SJSA1 (cell line): Measurements from ENCODE around the gene DNAAF5. TPM values are rescaled to one million over a fixed set of nuclear protein-coding genes. Genes with fewer than 3 reads are reported as not detected.
"Not testable (repeated sequence)": the region's sequence is repeated elsewhere in the genome, so short reads cannot be mapped to it uniquely, and the experiment has no call there.

Experiments used
- DNase-seq, 2 experiments: peaks; one replicate each; pipeline ENCODE4 v3.0.0-alpha.2; 2015 to 2020; ENCODE audit warnings: low spot score in 2 of 2, low read depth in 1 of 2
- H3K27ac ChIP-seq: fragments of 250-450 bp; sonication (Bioruptor Pico); 2 replicates; pipeline ENCODE4 v1.5.1; 2020; ENCODE audit warnings: mild to moderate bottlenecking, moderate library complexity
- H3K27me3 ChIP-seq: fragments of 250-450 bp; sonication (Bioruptor Pico); replicated peaks from 2 replicates; pipeline ENCODE4 v1.5.1; 2020; ENCODE audit warnings: mild to moderate bottlenecking, moderate library complexity
- H3K36me3 ChIP-seq: fragments of 250-450 bp; sonication (Bioruptor Pico); 2 replicates; pipeline ENCODE4 v1.5.1; 2020; ENCODE audit warnings: mild to moderate bottlenecking
- H3K4me1 ChIP-seq: fragments of 250-450 bp; sonication (Bioruptor Pico); replicated peaks from 2 replicates; pipeline ENCODE4 v1.6.1; 2021; ENCODE audit warnings: mild to moderate bottlenecking
- H3K4me3 ChIP-seq: fragments of 250-450 bp; sonication (Bioruptor Pico); 2 replicates; pipeline ENCODE4 v1.5.1; 2020; ENCODE audit warnings: mild to moderate bottlenecking
- H3K9me3 ChIP-seq: fragments of 250-450 bp; sonication (Bioruptor Pico); replicated peaks from 2 replicates; pipeline ENCODE4 v1.5.1; 2020; ENCODE audit warnings: mild to moderate bottlenecking
- total RNA-seq: library from RNA; depleted of rRNA; stranded (reverse); fragments of >200 nt; shearing (Covaris generic); gene quantifications from 2 replicates; pipeline ENCODE4 v1.2.3, GENCODE V29; 2014

The DNAAF5 gene
- total RNA-seq, 1 experiment from 2014 or later: 26.5 TPM

GRCh38 chr7:741850-742249 lies 15.4 kb downstream of the DNAAF5 start:
- Histone ChIP-seq H3K4me3 (no peak overlapping the region), H3K9me3 (no peaks in the 10 kb centered on the region; the same call in 1 of the 2 replicates), H3K27me3 (no peaks in the 10 kb centered on the region), H3K27ac (no peak overlapping the region), H3K4me1 (no peaks in the 10 kb centered on the region), H3K36me3 (peaks cover 17% of the 10 kb centered on the region)
- no peak for DNase-seq

- peaks cover 17% of the 10 kb centered on the region for H3K36me3 ChIP-seq
- no peaks in the 10 kb centered on the region; the same call in 1 of the 2 replicates for H3K9me3 ChIP-seq
- no peak overlapping the region for H3K4me3 ChIP-seq
- no peak for DNase-seq
- no peaks in the 10 kb centered on the region for H3K4me1 ChIP-seq
- H3K27ac ChIP-seq: no peak overlapping the region
- H3K27me3 ChIP-seq: no peaks in the 10 kb centered on the region
Observed at GRCh38 chr7:742791-743190, 16.3 kb downstream of the DNAAF5 start.

- H3K27me3 ChIP-seq: not testable (repeated sequence)
Observed at GRCh38 chr7:743341-744127, 17.0 kb downstream of the DNAAF5 start.

GRCh38 chr7:744128-744520 lies 17.6 kb downstream of the DNAAF5 start:
- peaks cover 17% of the 10 kb centered on the region for H3K36me3 ChIP-seq

More at GRCh38 chr7:743341-744127, 17.0 kb downstream of the DNAAF5 start:
- not testable (repeated sequence) for DNase-seq, H3K27ac ChIP-seq, H3K4me3 ChIP-seq, H3K4me1 ChIP-seq, H3K9me3 ChIP-seq
- peaks cover 17% of the 10 kb centered on the region for H3K36me3 ChIP-seq

GRCh38 chr7:744854-745430 lies 18.4 kb downstream of the DNAAF5 start:
- no peaks in the 10 kb centered on the region for H3K9me3 ChIP-seq
- H3K4me1 ChIP-seq: no peaks in the 10 kb centered on the region
- no peaks in the 10 kb centered on the region for H3K27me3 ChIP-seq
- no peak overlapping the region for H3K4me3 ChIP-seq
- H3K27ac ChIP-seq: no peak overlapping the region
- DNase-seq: no peak
- peaks cover 17% of the 10 kb centered on the region for H3K36me3 ChIP-seq

More at GRCh38 chr7:744128-744520, 17.6 kb downstream of the DNAAF5 start:
- not testable (repeated sequence) for H3K4me1 ChIP-seq, DNase-seq, H3K4me3 ChIP-seq, H3K27me3 ChIP-seq, H3K9me3 ChIP-seq, H3K27ac ChIP-seq

- DNase-seq: no peak
- Histone ChIP-seq H3K4me3 (no peak overlapping the region), H3K4me1 (no peaks in the 10 kb centered on the region), H3K27ac (no peak overlapping the region), H3K36me3 (peaks cover 11% of the 10 kb centered on the region), H3K27me3 (no peaks in the 10 kb centered on the region), H3K9me3 (no peaks in the 10 kb centered on the region)
Observed at GRCh38 chr7:745431-746154, 19.1 kb downstream of the DNAAF5 start.

GRCh38 chr7:746155-747061 lies 19.9 kb downstream of the DNAAF5 start:
- peaks cover 11% of the 10 kb centered on the region for H3K36me3 ChIP-seq
- no peak overlapping the region for H3K4me3 ChIP-seq
- H3K4me1 ChIP-seq: no peaks in the 10 kb centered on the region
- no peaks in the 10 kb centered on the region for H3K9me3 ChIP-seq
- no peaks in the 10 kb centered on the region for H3K27me3 ChIP-seq
- no peak overlapping the region for H3K27ac ChIP-seq
- DNase-seq: no peak

GRCh38 chr7:747186-747585 lies 20.7 kb downstream of the DNAAF5 start:
- DNase-seq: no peak
- Histone ChIP-seq H3K4me3 (no peak overlapping the region), H3K4me1 (no peaks in the 10 kb centered on the region), H3K9me3 (no peaks in the 10 kb centered on the region), H3K36me3 (peaks cover 11% of the 10 kb centered on the region), H3K27me3 (no peaks in the 10 kb centered on the region), H3K27ac (no peak overlapping the region)

- no peak overlapping the region for H3K4me3 ChIP-seq
Observed at GRCh38 chr7:748446-748845, 21.9 kb downstream of the DNAAF5 start.

GRCh38 chr7:749140-749551 lies 22.6 kb downstream of the DNAAF5 start:
- Histone ChIP-seq H3K4me3 (no peak overlapping the region), H3K36me3 (peaks cover 15% of the 10 kb centered on the region), H3K27ac (no peak overlapping the region), H3K4me1 (no peaks in the 10 kb centered on the region), H3K27me3 (no peaks in the 10 kb centered on the region), H3K9me3 (no peaks in the 10 kb centered on the region)
- no peak for DNase-seq

More at GRCh38 chr7:748446-748845, 21.9 kb downstream of the DNAAF5 start:
- Histone ChIP-seq H3K4me1 (no peaks in the 10 kb centered on the region), H3K27ac (no peak overlapping the region), H3K9me3 (no peaks in the 10 kb centered on the region), H3K36me3 (peaks cover 13% of the 10 kb centered on the region), H3K27me3 (no peaks in the 10 kb centered on the region)
- DNase-seq: no peak

GRCh38 chr7:750111-750905 lies 23.8 kb downstream of the DNAAF5 start:
- Histone ChIP-seq H3K4me3 (no peak overlapping the region), H3K27me3 (no peaks in the 10 kb centered on the region), H3K36me3 (peaks cover 16% of the 10 kb centered on the region), H3K27ac (no peak overlapping the region), H3K4me1 (no peaks in the 10 kb centered on the region), H3K9me3 (no peaks in the 10 kb centered on the region)
- DNase-seq: no peak

- Histone ChIP-seq H3K36me3 (peaks cover 17% of the 10 kb centered on the region), H3K27ac (no peak overlapping the region), H3K4me1 (no peaks in the 10 kb centered on the region), H3K27me3 (no peaks in the 10 kb centered on the region), H3K4me3 (no peak overlapping the region), H3K9me3 (no peaks in the 10 kb centered on the region)
- no peak for DNase-seq
Observed at GRCh38 chr7:751826-752225, 25.3 kb downstream of the DNAAF5 start.

- H3K36me3 ChIP-seq: peaks cover 21% of the 10 kb centered on the region
- not testable (repeated sequence) for H3K27me3 ChIP-seq, H3K4me1 ChIP-seq, H3K9me3 ChIP-seq, H3K4me3 ChIP-seq, H3K27ac ChIP-seq, DNase-seq
Observed at GRCh38 chr7:752256-752655, 25.8 kb downstream of the DNAAF5 start.
